HG02623 (cell line): ENCODE measurements around the gene RAC3.

Experiments used
- ATAC-seq: cut with Tn5 transposase; IDR thresholded peaks from one replicate; pipeline ENCODE4 v1.9.1; 2021; ENCODE audit warnings: moderate library complexity; ENCODE audit not compliant: unreplicated experiment

The RAC3 gene

GRCh38 chr17:82053556-82054263 is 22.2 kb downstream of the RAC3 start:
- no peak for ATAC-seq

GRCh38 chr17:82054351-82055022 is 23.0 kb downstream of the RAC3 start:
- ATAC-seq: no peak

GRCh38 chr17:82055023-82055964 is 23.8 kb downstream of the RAC3 start:
- no peak for ATAC-seq

GRCh38 chr17:82055965-82056728 is 24.7 kb downstream of the RAC3 start:
- ATAC-seq: no peak

- no peak for ATAC-seq
Measured at GRCh38 chr17:82056729-82057621, 25.5 kb downstream of the RAC3 start.

GRCh38 chr17:82058230-82058854 is 26.9 kb downstream of the RAC3 start:
- ATAC-seq: no peak

GRCh38 chr17:82058855-82059249 is 27.4 kb downstream of the RAC3 start:
- ATAC-seq: no peak

GRCh38 chr17:82059272-82060000 is 28.0 kb downstream of the RAC3 start:
- ATAC-seq: no peak

GRCh38 chr17:82060001-82060380 is 28.5 kb downstream of the RAC3 start:
- no peak for ATAC-seq

- no peak for ATAC-seq
Measured at GRCh38 chr17:82060614-82061013, 29.1 kb downstream of the RAC3 start.

- ATAC-seq: no peak
Measured at GRCh38 chr17:82061047-82061925, 29.8 kb downstream of the RAC3 start.

GRCh38 chr17:82062076-82062983 is 30.9 kb downstream of the RAC3 start:
- no peak for ATAC-seq

- ATAC-seq: no peak
Measured at GRCh38 chr17:82062984-82063368, 31.5 kb downstream of the RAC3 start.

GRCh38 chr17:82063424-82064415 is 32.2 kb downstream of the RAC3 start:
- no peak for ATAC-seq

GRCh38 chr17:82064433-82065192 is 33.1 kb downstream of the RAC3 start:
- ATAC-seq: no peak
